ENCODE data around the gene SAMD8. TPM values are rescaled to one million over a fixed set of nuclear protein-coding genes. Genes with fewer than 3 reads are reported as not detected.

Gene SAMD8
- polyA plus RNA-seq, 3 donors, result 13.0 to 18.8 (median 13.7) TPM

DNA sequence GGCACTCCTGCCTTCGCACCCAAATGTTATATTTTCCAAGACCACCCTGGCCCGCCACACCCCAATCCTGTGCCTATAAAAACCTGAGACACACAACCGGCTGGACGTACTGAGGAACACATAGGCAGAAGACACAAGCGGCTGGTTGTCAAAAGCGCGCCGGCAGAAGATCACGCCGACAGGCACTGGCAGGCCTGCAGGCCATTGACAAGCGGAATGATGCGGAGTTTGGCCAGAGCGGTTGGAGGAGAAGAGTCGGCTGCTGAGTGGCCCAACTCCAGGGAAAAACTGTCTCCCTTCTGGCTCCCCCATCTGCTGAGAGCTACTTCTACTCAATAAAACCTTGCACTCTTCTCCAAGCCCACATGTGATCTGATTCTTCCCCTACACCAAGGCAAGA is 39.7 kb upstream of the SAMD8 start:
- Histone ChIP-seq H3K27me3 (ENCODE audit: control insufficient read depth in 2 of 2, insufficient read depth in 2 of 2, low read length in 2 of 2) (no peaks in the 10 kb centered on the region), H3K79me2 (ENCODE audit: insufficient read depth, low read length) (no peaks in the 10 kb centered on the region), H2AFZ (ENCODE audit: insufficient read depth, low read depth, low read length, poor library complexity, severe bottlenecking) (no peak overlapping the region), H3K36me3 (replicated peaks in 1 of 2; ENCODE audit: control insufficient read depth in 1 of 2, insufficient read depth in 2 of 2, low read length in 2 of 2) (no peaks in the 10 kb centered on the region), H3K9ac (ENCODE audit: insufficient read depth, low read length, poor library complexity, severe bottlenecking) (no peak overlapping the region), H3K4me1 (ENCODE audit: control insufficient read depth in 1 of 2, insufficient read depth in 2 of 2, low read length in 2 of 2) (no peaks in the 10 kb centered on the region), H3K4me3 (replicated peaks in 1 of 3; ENCODE audit: low read depth in 2 of 3, low read length in 3 of 3) (no peak overlapping the region), H3K4me2 (replicated peaks; ENCODE audit: extremely low read depth, low read length, poor library complexity, severe bottlenecking) (no peak overlapping the region), H3K27ac (ENCODE audit: low read depth in 1 of 2, low read length in 2 of 2) (no peak overlapping the region), H3K9me3 (replicated peaks in 1 of 2; ENCODE audit: control insufficient read depth in 1 of 2, insufficient read depth in 1 of 2, low read length in 2 of 2) (no peaks in the 10 kb centered on the region), H4K20me1 (ENCODE audit: insufficient read depth, low read length) (no peaks in the 10 kb centered on the region)
- TF ChIP-seq, protein P1, sequence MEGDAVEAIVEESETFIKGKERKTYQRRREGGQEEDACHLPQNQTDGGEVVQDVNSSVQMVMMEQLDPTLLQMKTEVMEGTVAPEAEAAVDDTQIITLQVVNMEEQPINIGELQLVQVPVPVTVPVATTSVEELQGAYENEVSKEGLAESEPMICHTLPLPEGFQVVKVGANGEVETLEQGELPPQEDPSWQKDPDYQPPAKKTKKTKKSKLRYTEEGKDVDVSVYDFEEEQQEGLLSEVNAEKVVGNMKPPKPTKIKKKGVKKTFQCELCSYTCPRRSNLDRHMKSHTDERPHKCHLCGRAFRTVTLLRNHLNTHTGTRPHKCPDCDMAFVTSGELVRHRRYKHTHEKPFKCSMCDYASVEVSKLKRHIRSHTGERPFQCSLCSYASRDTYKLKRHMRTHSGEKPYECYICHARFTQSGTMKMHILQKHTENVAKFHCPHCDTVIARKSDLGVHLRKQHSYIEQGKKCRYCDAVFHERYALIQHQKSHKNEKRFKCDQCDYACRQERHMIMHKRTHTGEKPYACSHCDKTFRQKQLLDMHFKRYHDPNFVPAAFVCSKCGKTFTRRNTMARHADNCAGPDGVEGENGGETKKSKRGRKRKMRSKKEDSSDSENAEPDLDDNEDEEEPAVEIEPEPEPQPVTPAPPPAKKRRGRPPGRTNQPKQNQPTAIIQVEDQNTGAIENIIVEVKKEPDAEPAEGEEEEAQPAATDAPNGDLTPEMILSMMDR (IDR thresholded peaks at IDR 0.05), result no peak
- intact Hi-C loops (cut with micrococcal nuclease), result no loop called here
- peaks cover 0 to 2% (median 0%) of the 10 kb centered on the region in 7 donors for H3K9me3 Mint-ChIP-seq
- H3K27ac Mint-ChIP-seq, result no peak overlapping the region
- 99% methylated on average over 13 of the region's 14 CpGs for WGBS (ENCODE audit: insufficient coverage)
- no peak for DNase-seq
- H3K4me3 Mint-ChIP-seq, result no peak overlapping the region
- H3K36me3 Mint-ChIP-seq, result no peaks in the 10 kb centered on the region
- H3K4me1 Mint-ChIP-seq, result no peaks in the 10 kb centered on the region
- no peaks in the 10 kb centered on the region for H3K27me3 Mint-ChIP-seq (ENCODE audit: low read depth in 3 of 3)

DNA sequence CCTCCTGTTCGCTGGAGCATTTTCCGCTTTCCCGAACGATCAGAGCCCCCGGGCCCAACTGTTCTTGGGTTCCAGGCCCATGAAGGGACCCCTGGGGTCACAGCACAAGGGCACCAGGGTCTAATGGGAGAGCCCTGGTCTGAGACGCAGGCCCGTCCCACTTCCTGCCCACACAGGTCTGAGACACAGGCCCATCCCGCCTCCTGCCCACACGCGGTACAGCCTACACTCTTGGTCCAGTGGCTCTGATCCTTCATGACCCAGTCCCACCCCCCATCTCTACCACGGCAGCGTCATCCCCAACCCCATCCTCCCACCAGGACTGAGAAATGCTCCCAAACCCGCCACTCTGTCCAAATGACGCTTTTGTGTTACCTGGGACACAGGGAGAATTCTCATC is 38.7 kb upstream of the SAMD8 start:
- intact Hi-C loops (cut with micrococcal nuclease), result no loop called here
- DNase-seq, result no peak
- no peak overlapping the region for H3K9ac ChIP-seq (ENCODE audit: insufficient read depth, low read length, poor library complexity, severe bottlenecking)
- no peaks in the 10 kb centered on the region for H4K20me1 ChIP-seq (ENCODE audit: insufficient read depth, low read length)
- no peaks in the 10 kb centered on the region for H3K36me3 ChIP-seq (replicated peaks in 1 of 2; ENCODE audit: control insufficient read depth in 1 of 2, insufficient read depth in 2 of 2, low read length in 2 of 2)
- no peak overlapping the region for H2AFZ ChIP-seq (ENCODE audit: insufficient read depth, low read depth, low read length, poor library complexity, severe bottlenecking)
- H3K27ac ChIP-seq (ENCODE audit: low read depth in 1 of 2, low read length in 2 of 2), result no peak overlapping the region
- H3K27me3 Mint-ChIP-seq (ENCODE audit: low read depth in 3 of 3), result no peaks in the 10 kb centered on the region
- no peaks in the 10 kb centered on the region for H3K79me2 ChIP-seq (ENCODE audit: insufficient read depth, low read length)
- TF ChIP-seq, protein P1 (IDR thresholded peaks at IDR 0.05), result no peak
- H3K4me1 ChIP-seq (ENCODE audit: control insufficient read depth in 1 of 2, insufficient read depth in 2 of 2, low read length in 2 of 2), result no peaks in the 10 kb centered on the region
- H3K4me2 ChIP-seq (replicated peaks; ENCODE audit: extremely low read depth, low read length, poor library complexity, severe bottlenecking), result no peak overlapping the region
- no peaks in the 10 kb centered on the region for H3K36me3 Mint-ChIP-seq
- 79% methylated on average over 14 of the region's 14 CpGs for WGBS (ENCODE audit: insufficient coverage)
- no peaks in the 10 kb centered on the region for H3K4me1 Mint-ChIP-seq
- H3K4me3 ChIP-seq (replicated peaks in 1 of 3; ENCODE audit: low read depth in 2 of 3, low read length in 3 of 3), result no peak overlapping the region
- H3K9me3 ChIP-seq (replicated peaks in 1 of 2; ENCODE audit: control insufficient read depth in 1 of 2, insufficient read depth in 1 of 2, low read length in 2 of 2), result no peaks in the 10 kb centered on the region
- H3K9me3 Mint-ChIP-seq, result peaks cover 0 to 2% (median 0%) of the 10 kb centered on the region in 7 donors
- H3K4me3 Mint-ChIP-seq, result no peak overlapping the region
- H3K27ac Mint-ChIP-seq, result no peak overlapping the region
- no peaks in the 10 kb centered on the region for H3K27me3 ChIP-seq (ENCODE audit: control insufficient read depth in 2 of 2, insufficient read depth in 2 of 2, low read length in 2 of 2)

All from CD14-positive monocyte (primary cell).